ENCODE results near the gene HTR4.

HTR4 gene

GRCh38 chr5:148639081-148639480, 15.2 kb downstream of the HTR4 start:
- Histone ChIP-seq H3K4me3 (ENCODE audit: control insufficient read depth in 1 of 7, extremely low read depth in 1 of 7, insufficient read depth in 4 of 7, low read depth in 2 of 7, low read length in 6 of 7) (no peak overlapping the region), H3K27ac (ENCODE audit: insufficient read depth in 1 of 2, low read depth in 1 of 2, low read length in 2 of 2, poor library complexity in 1 of 2, severe bottlenecking in 2 of 2) (no peak overlapping the region), H3K27me3 (replicated peaks in 2 of 5; ENCODE audit: control insufficient read depth in 4 of 5, insufficient read depth in 5 of 5, low read length in 4 of 5) (peaks cover 0 to 3% (median 0%) of the 10 kb centered on the region in 5 experiments), H3K36me3 (ENCODE audit: control insufficient read depth in 4 of 4, insufficient read depth in 4 of 4, low read length in 3 of 4) (no peaks in the 10 kb centered on the region), H3K9me3 (ENCODE audit: control extremely low read depth in 1 of 5, control insufficient read depth in 4 of 5, insufficient read depth in 2 of 5, low read depth in 1 of 5, low read length in 4 of 5) (no peaks in the 10 kb centered on the region), H3K4me1 (ENCODE audit: control extremely low read depth in 1 of 4, control insufficient read depth in 4 of 4, insufficient read depth in 4 of 4, low read length in 3 of 4) (peaks cover 0 to 6% (median 0%) of the 10 kb centered on the region in 4 experiments)
- CTCF ChIA-PET: interaction anchor here (0.8 kb wide), 1 partner anchor 10 kb away, joined by 3 read pairs; no protein-coding TSS in a partner anchor
- peak; percentile 85 to 94 (median 89) for DNase-seq
- WGBS (ENCODE audit: insufficient coverage): 8% methylated on average over 2 of the region's 2 CpGs
- POLR2A ChIA-PET: no interaction called here

GRCh38 chr5:148636353-148636752, 18.0 kb downstream of the HTR4 start:
- CTCF ChIA-PET: no interaction called here
- H3K9me3 ChIP-seq (ENCODE audit: control extremely low read depth in 1 of 5, control insufficient read depth in 4 of 5, insufficient read depth in 2 of 5, low read depth in 1 of 5, low read length in 4 of 5): no peaks in the 10 kb centered on the region

GRCh38 chr5:148635321-148636083, 18.8 kb downstream of the HTR4 start:
- Histone ChIP-seq H3K4me1 (ENCODE audit: control extremely low read depth in 1 of 4, control insufficient read depth in 4 of 4, insufficient read depth in 4 of 4, low read length in 3 of 4) (peaks cover 0 to 6% (median 0%) of the 10 kb centered on the region in 4 experiments), H3K9me3 (ENCODE audit: control extremely low read depth in 1 of 5, control insufficient read depth in 4 of 5, insufficient read depth in 2 of 5, low read depth in 1 of 5, low read length in 4 of 5) (no peaks in the 10 kb centered on the region), H3K27ac (ENCODE audit: insufficient read depth in 1 of 2, low read depth in 1 of 2, low read length in 2 of 2, poor library complexity in 1 of 2, severe bottlenecking in 2 of 2) (no peak overlapping the region), H3K4me3 (ENCODE audit: control insufficient read depth in 1 of 7, extremely low read depth in 1 of 7, insufficient read depth in 4 of 7, low read depth in 2 of 7, low read length in 6 of 7) (no peak overlapping the region), H3K27me3 (replicated peaks in 2 of 5; ENCODE audit: control insufficient read depth in 4 of 5, insufficient read depth in 5 of 5, low read length in 4 of 5) (peaks cover 0 to 6% (median 2%) of the 10 kb centered on the region in 5 experiments), H3K36me3 (ENCODE audit: control insufficient read depth in 4 of 4, insufficient read depth in 4 of 4, low read length in 3 of 4) (no peaks in the 10 kb centered on the region)
- CTCF ChIA-PET: no interaction called here
- POLR2A ChIA-PET: no interaction called here
- WGBS (ENCODE audit: insufficient coverage): 100% methylated on average over 1 of the region's 1 CpG
- DNase-seq: no peak

More at GRCh38 chr5:148636353-148636752, 18.0 kb downstream of the HTR4 start:
- POLR2A ChIA-PET: no interaction called here
- peaks cover 0 to 6% (median 2%) of the 10 kb centered on the region in 5 experiments for H3K27me3 ChIP-seq (replicated peaks in 2 of 5; ENCODE audit: control insufficient read depth in 4 of 5, insufficient read depth in 5 of 5, low read length in 4 of 5)
- H3K4me1 ChIP-seq (ENCODE audit: control extremely low read depth in 1 of 4, control insufficient read depth in 4 of 4, insufficient read depth in 4 of 4, low read length in 3 of 4): peaks cover 0 to 6% (median 0%) of the 10 kb centered on the region in 4 experiments
- H3K36me3 ChIP-seq (ENCODE audit: control insufficient read depth in 4 of 4, insufficient read depth in 4 of 4, low read length in 3 of 4): no peaks in the 10 kb centered on the region
- H3K27ac ChIP-seq (ENCODE audit: insufficient read depth in 1 of 2, low read depth in 1 of 2, low read length in 2 of 2, poor library complexity in 1 of 2, severe bottlenecking in 2 of 2): no peak overlapping the region
- H3K4me3 ChIP-seq (ENCODE audit: control insufficient read depth in 1 of 7, extremely low read depth in 1 of 7, insufficient read depth in 4 of 7, low read depth in 2 of 7, low read length in 6 of 7): no peak overlapping the region
- 100% methylated on average over 1 of the region's 3 CpGs for WGBS (ENCODE audit: insufficient coverage)
- DNase-seq: no peak

GRCh38 chr5:148633067-148633377, 21.3 kb downstream of the HTR4 start:
- no peaks in the 10 kb centered on the region for H3K4me1 ChIP-seq (ENCODE audit: control extremely low read depth in 1 of 4, control insufficient read depth in 4 of 4, insufficient read depth in 4 of 4, low read length in 3 of 4)
- H3K27ac ChIP-seq (ENCODE audit: insufficient read depth in 1 of 2, low read depth in 1 of 2, low read length in 2 of 2, poor library complexity in 1 of 2, severe bottlenecking in 2 of 2): no peak overlapping the region
- no CpG with 5 or more reads among the region's 1 CpG for whole genome bisulfite sequencing (ENCODE audit: insufficient coverage)
- no peaks in the 10 kb centered on the region for H3K36me3 ChIP-seq (ENCODE audit: control insufficient read depth in 4 of 4, insufficient read depth in 4 of 4, low read length in 3 of 4)
- no peak overlapping the region for H3K4me3 ChIP-seq (ENCODE audit: control insufficient read depth in 1 of 7, extremely low read depth in 1 of 7, insufficient read depth in 4 of 7, low read depth in 2 of 7, low read length in 6 of 7)
- ChIA-PET POLR2A (no interaction called here), CTCF (no interaction called here)
- no peak for DNase-seq
- H3K27me3 ChIP-seq (replicated peaks in 2 of 5; ENCODE audit: control insufficient read depth in 4 of 5, insufficient read depth in 5 of 5, low read length in 4 of 5): peaks cover 0 to 6% (median 2%) of the 10 kb centered on the region in 5 experiments
- H3K9me3 ChIP-seq (ENCODE audit: control extremely low read depth in 1 of 5, control insufficient read depth in 4 of 5, insufficient read depth in 2 of 5, low read depth in 1 of 5, low read length in 4 of 5): no peaks in the 10 kb centered on the region

- H3K4me1 ChIP-seq (ENCODE audit: control extremely low read depth in 1 of 4, control insufficient read depth in 4 of 4, insufficient read depth in 4 of 4, low read length in 3 of 4): no peaks in the 10 kb centered on the region
- WGBS (ENCODE audit: insufficient coverage): 65% methylated on average over 5 of the region's 8 CpGs
- no peak for DNase-seq
- H3K27ac ChIP-seq (ENCODE audit: insufficient read depth in 1 of 2, low read depth in 1 of 2, low read length in 2 of 2, poor library complexity in 1 of 2, severe bottlenecking in 2 of 2): no peak overlapping the region
- no peaks in the 10 kb centered on the region for H3K9me3 ChIP-seq (ENCODE audit: control extremely low read depth in 1 of 5, control insufficient read depth in 4 of 5, insufficient read depth in 2 of 5, low read depth in 1 of 5, low read length in 4 of 5)
- CTCF ChIA-PET: no interaction called here
- no peaks in the 10 kb centered on the region for H3K36me3 ChIP-seq (ENCODE audit: control insufficient read depth in 4 of 4, insufficient read depth in 4 of 4, low read length in 3 of 4)
- H3K27me3 ChIP-seq (replicated peaks in 2 of 5; ENCODE audit: control insufficient read depth in 4 of 5, insufficient read depth in 5 of 5, low read length in 4 of 5): peaks cover 0 to 6% (median 2%) of the 10 kb centered on the region in 5 experiments
- no peak overlapping the region for H3K4me3 ChIP-seq (ENCODE audit: control insufficient read depth in 1 of 7, extremely low read depth in 1 of 7, insufficient read depth in 4 of 7, low read depth in 2 of 7, low read length in 6 of 7)
- POLR2A ChIA-PET: no interaction called here
Measured at GRCh38 chr5:148632255-148633066, 21.9 kb downstream of the HTR4 start.

GRCh38 chr5:148626986-148627385, 27.3 kb downstream of the HTR4 start:
- H3K4me3 ChIP-seq (ENCODE audit: control insufficient read depth in 1 of 7, extremely low read depth in 1 of 7, insufficient read depth in 4 of 7, low read depth in 2 of 7, low read length in 6 of 7): no peak overlapping the region
- no peaks in the 10 kb centered on the region for H3K4me1 ChIP-seq (ENCODE audit: control extremely low read depth in 1 of 4, control insufficient read depth in 4 of 4, insufficient read depth in 4 of 4, low read length in 3 of 4)
- ChIA-PET POLR2A (no interaction called here), CTCF (no interaction called here)
- DNase-seq: no peak
- no peaks in the 10 kb centered on the region for H3K9me3 ChIP-seq (ENCODE audit: control extremely low read depth in 1 of 5, control insufficient read depth in 4 of 5, insufficient read depth in 2 of 5, low read depth in 1 of 5, low read length in 4 of 5)
- WGBS (ENCODE audit: insufficient coverage): 69% methylated on average over 4 of the region's 5 CpGs
- no peak overlapping the region for H3K27ac ChIP-seq (ENCODE audit: insufficient read depth in 1 of 2, low read depth in 1 of 2, low read length in 2 of 2, poor library complexity in 1 of 2, severe bottlenecking in 2 of 2)
- H3K27me3 ChIP-seq (replicated peaks in 2 of 5; ENCODE audit: control insufficient read depth in 4 of 5, insufficient read depth in 5 of 5, low read length in 4 of 5): peaks cover 0 to 7% (median 0%) of the 10 kb centered on the region in 5 experiments
- H3K36me3 ChIP-seq (ENCODE audit: control insufficient read depth in 4 of 4, insufficient read depth in 4 of 4, low read length in 3 of 4): no peaks in the 10 kb centered on the region

GRCh38 chr5:148626081-148626613, 28.2 kb downstream of the HTR4 start:
- ChIA-PET CTCF (no interaction called here), POLR2A (no interaction called here)
- H3K27ac ChIP-seq (ENCODE audit: insufficient read depth in 1 of 2, low read depth in 1 of 2, low read length in 2 of 2, poor library complexity in 1 of 2, severe bottlenecking in 2 of 2): no peak overlapping the region
- no peak for DNase-seq
- no peaks in the 10 kb centered on the region for H3K36me3 ChIP-seq (ENCODE audit: control insufficient read depth in 4 of 4, insufficient read depth in 4 of 4, low read length in 3 of 4)
- H3K27me3 ChIP-seq (replicated peaks in 2 of 5; ENCODE audit: control insufficient read depth in 4 of 5, insufficient read depth in 5 of 5, low read length in 4 of 5): peaks cover 0 to 10% (median 0%) of the 10 kb centered on the region in 5 experiments
- H3K9me3 ChIP-seq (ENCODE audit: control extremely low read depth in 1 of 5, control insufficient read depth in 4 of 5, insufficient read depth in 2 of 5, low read depth in 1 of 5, low read length in 4 of 5): no peaks in the 10 kb centered on the region
- peaks cover 0 to 3% (median 1%) of the 10 kb centered on the region in 4 experiments for H3K4me1 ChIP-seq (ENCODE audit: control extremely low read depth in 1 of 4, control insufficient read depth in 4 of 4, insufficient read depth in 4 of 4, low read length in 3 of 4)
- WGBS (ENCODE audit: insufficient coverage): no CpG with 5 or more reads among the region's 3 CpGs
- H3K4me3 ChIP-seq (ENCODE audit: control insufficient read depth in 1 of 7, extremely low read depth in 1 of 7, insufficient read depth in 4 of 7, low read depth in 2 of 7, low read length in 6 of 7): no peak overlapping the region
